ENCODE data around the gene MAML3. TPM values are rescaled to one million over a fixed set of nuclear protein-coding genes. Genes with fewer than 3 reads are reported as not detected.

Gene MAML3
- total RNA-seq, 2 donors from 2014 or later: 29.2 to 32.2 TPM

DNA sequence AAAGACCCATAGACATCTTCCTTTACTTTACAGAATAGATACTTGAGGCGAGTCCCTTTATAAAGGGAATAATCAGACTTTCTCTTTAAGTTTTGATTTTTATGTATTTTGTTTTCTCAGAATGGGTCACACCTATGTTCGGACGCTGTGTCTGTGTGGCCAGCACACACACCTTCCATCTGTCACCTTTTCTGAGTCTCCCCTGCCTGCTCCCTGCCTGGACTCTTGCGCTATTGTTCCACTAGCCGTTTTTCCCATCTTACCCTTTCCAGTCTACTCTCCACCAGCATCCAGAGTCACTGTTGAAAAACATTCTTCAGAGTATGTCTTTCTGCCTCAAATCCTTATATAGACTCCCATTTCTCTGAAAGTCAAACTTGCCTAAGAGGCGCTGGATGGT is 236.1 kb downstream of the MAML3 start:
- TF ChIP-seq CTCF (conservative IDR thresholded peaks at IDR 0.05): no peak
- H3K36me3 Mint-ChIP-seq (ENCODE audit: low read depth): no peaks in the 10 kb centered on the region
- no peaks in the 10 kb centered on the region for H3K9me3 Mint-ChIP-seq
- no peaks in the 10 kb centered on the region for H3K36me3 ChIP-seq (ENCODE audit: control insufficient read depth, insufficient read depth, low read length)
- peaks cover 37% of the 10 kb centered on the region for H3K4me1 Mint-ChIP-seq
- H3K4me3 Mint-ChIP-seq: no peak overlapping the region
- no peak overlapping the region for H3K9ac ChIP-seq (ENCODE audit: extremely low read depth, low read length, poor library complexity, severe bottlenecking)
- no peak overlapping the region for H3K4me3 ChIP-seq (ENCODE audit: low read length)
- H3K27ac ChIP-seq (ENCODE audit: low read depth, low read length): no peak overlapping the region
- no peak for DNase-seq
- H3K27me3 ChIP-seq (ENCODE audit: control insufficient read depth, insufficient read depth, low read length, poor library complexity, severe bottlenecking): no peaks in the 10 kb centered on the region
- H3K27me3 Mint-ChIP-seq (ENCODE audit: insufficient read depth): no peaks in the 10 kb centered on the region
- H3K4me1 ChIP-seq (ENCODE audit: control insufficient read depth, insufficient read depth, low read length): peaks cover 18% of the 10 kb centered on the region
- 97 to 100% methylated on average over 3 to 6 of the region's 6 CpGs for WGBS, 2 experiments (ENCODE audit: insufficient coverage in 1 of 2, insufficient read length in 1 of 2)
- H3K27ac Mint-ChIP-seq: no peak overlapping the region
- no peaks in the 10 kb centered on the region for H3K9me3 ChIP-seq (ENCODE audit: control insufficient read depth, low read length)

- no peak for DNase-seq
- H3K4me3 ChIP-seq (ENCODE audit: low read length): no peak overlapping the region
- Mint-ChIP-seq H3K36me3 (ENCODE audit: low read depth) (peaks cover 11% of the 10 kb centered on the region), H3K9me3 (no peaks in the 10 kb centered on the region), H3K27me3 (ENCODE audit: insufficient read depth) (no peaks in the 10 kb centered on the region), H3K4me3 (no peak overlapping the region), H3K4me1 (peaks cover 22% of the 10 kb centered on the region), H3K27ac (no peak overlapping the region)
- H3K4me1 ChIP-seq (ENCODE audit: control insufficient read depth, insufficient read depth, low read length): peaks cover 10% of the 10 kb centered on the region
- H3K27ac ChIP-seq (ENCODE audit: low read depth, low read length): no peak overlapping the region
- no peak for TF ChIP-seq CTCF (conservative IDR thresholded peaks at IDR 0.05)
- no peaks in the 10 kb centered on the region for H3K36me3 ChIP-seq (ENCODE audit: control insufficient read depth, insufficient read depth, low read length)
- H3K9me3 ChIP-seq (ENCODE audit: control insufficient read depth, low read length): no peaks in the 10 kb centered on the region
- H3K27me3 ChIP-seq (ENCODE audit: control insufficient read depth, insufficient read depth, low read length, poor library complexity, severe bottlenecking): no peaks in the 10 kb centered on the region
- H3K9ac ChIP-seq (ENCODE audit: extremely low read depth, low read length, poor library complexity, severe bottlenecking): no peak overlapping the region
- WGBS, 2 experiments (ENCODE audit: insufficient coverage in 1 of 2, insufficient read length in 1 of 2): 91% methylated on average over 1 of the region's 1 CpG; no CpG with 5 or more reads in 1 of the 2 experiments
Measured at GRCh38 chr4:139916041-139916440, 237.9 kb downstream of the MAML3 start.

GRCh38 chr4:139915037-139915436 is 238.9 kb downstream of the MAML3 start:
- Histone ChIP-seq H3K9ac (ENCODE audit: extremely low read depth, low read length, poor library complexity, severe bottlenecking) (no peak overlapping the region), H3K27ac (ENCODE audit: low read depth, low read length) (no peak overlapping the region), H3K27me3 (ENCODE audit: control insufficient read depth, insufficient read depth, low read length, poor library complexity, severe bottlenecking) (no peaks in the 10 kb centered on the region), H3K9me3 (ENCODE audit: control insufficient read depth, low read length) (no peaks in the 10 kb centered on the region), H3K4me3 (ENCODE audit: low read length) (no peak overlapping the region), H3K4me1 (ENCODE audit: control insufficient read depth, insufficient read depth, low read length) (peaks cover 3% of the 10 kb centered on the region), H3K36me3 (ENCODE audit: control insufficient read depth, insufficient read depth, low read length) (no peaks in the 10 kb centered on the region)
- 87 to 89% methylated on average over 1 to 2 of the region's 2 CpGs for WGBS, 2 experiments (ENCODE audit: insufficient coverage in 1 of 2, insufficient read length in 1 of 2)
- Mint-ChIP-seq H3K27ac (no peak overlapping the region), H3K36me3 (ENCODE audit: low read depth) (peaks cover 11% of the 10 kb centered on the region), H3K27me3 (ENCODE audit: insufficient read depth) (no peaks in the 10 kb centered on the region), H3K9me3 (no peaks in the 10 kb centered on the region), H3K4me1 (peaks cover 12% of the 10 kb centered on the region), H3K4me3 (no peak overlapping the region)
- no peak for TF ChIP-seq CTCF (conservative IDR thresholded peaks at IDR 0.05)
- no peak for DNase-seq
